Measurements from ENCODE around the gene POLE3. TPM values are rescaled to one million over a fixed set of nuclear protein-coding genes. Genes with fewer than 3 reads are reported as not detected.

The POLE3 gene
- total RNA-seq, 8 experiments from 2014 or later, result 42.0 to 66.7 (median 50.2) TPM

DNA sequence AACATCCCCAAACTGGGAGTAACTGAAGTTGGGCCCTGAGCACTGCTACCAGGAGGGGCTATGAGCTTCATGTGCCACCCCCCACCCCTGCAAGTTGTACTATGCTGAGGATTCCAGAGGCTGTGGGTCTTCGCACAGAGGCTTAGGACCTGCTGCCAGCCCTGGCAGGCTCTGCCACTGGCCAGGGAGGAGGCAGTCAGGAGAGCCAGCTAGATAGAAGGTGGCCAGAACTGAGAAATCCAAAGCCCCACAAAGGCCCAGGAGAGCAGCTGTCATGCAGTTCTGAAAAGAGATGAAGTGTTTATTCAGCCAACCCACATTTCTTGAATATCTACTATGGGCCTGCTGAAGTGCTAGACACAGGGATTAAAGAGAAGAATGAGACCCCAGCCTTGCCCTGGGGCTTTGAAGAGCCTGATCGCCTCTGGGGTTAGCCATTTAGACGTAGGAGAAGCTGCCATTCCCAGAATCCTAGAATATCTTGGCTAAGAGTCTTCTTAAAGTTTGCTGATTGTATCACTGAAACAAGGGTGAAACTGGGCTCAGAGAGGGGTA lies 10.8 kb downstream of the POLE3 start:
- H3K27ac ChIP-seq, result no peak overlapping the region
- in situ Hi-C loops (cut with MboI; ENCODE audit: low pct_unique_long_range_greater_than_20kb in 2 of 9, low sequenced_read_pairs in 9 of 9, unreplicated experiment in 9 of 9), result no loop called here

GRCh38 chr9:113398796-113399195 lies 11.7 kb downstream of the POLE3 start:
- Histone ChIP-seq H3K27ac (no peak overlapping the region), H3K4me1 (replicated peaks in 1 of 2) (peaks cover 0 to 13% of the 10 kb centered on the region in 2 donors), H3K4me3 (no peak overlapping the region)
- in situ Hi-C loops (cut with MboI; ENCODE audit: low pct_unique_long_range_greater_than_20kb in 2 of 9, low sequenced_read_pairs in 9 of 9, unreplicated experiment in 9 of 9), result no loop called here
- WGBS, 10 experiments, result 86 to 100% (median 100%) methylated on average over 1 to 5 of the region's 5 CpGs; no CpG with 5 or more reads in 3 of the 10 experiments
- ATAC-seq (replicated peaks in 6 of 8), result no peak

More for the DNA sequence above, 10.8 kb downstream of the POLE3 start:
- 58 to 100% (median 90%) methylated on average over 1 to 2 of the region's 3 CpGs; no CpG with 5 or more reads in 6 of the 10 experiments for WGBS, 10 experiments
- peak overlapping the region in 2 of 5 donors; percentile 76 to 90 for H3K4me3 ChIP-seq
- peaks cover 0 to 13% of the 10 kb centered on the region in 2 donors for H3K4me1 ChIP-seq (replicated peaks in 1 of 2)
- no peak for ATAC-seq (replicated peaks in 6 of 8)

- Histone ChIP-seq H3K4me1 (replicated peaks in 1 of 2) (peaks cover 0 to 13% of the 10 kb centered on the region in 2 donors), H3K4me3 (no peak overlapping the region), H3K27ac (no peak overlapping the region)
- ATAC-seq (replicated peaks in 6 of 8), result no peak
- 40 to 100% (median 81%) methylated on average over 1 to 3 of the region's 3 CpGs; no CpG with 5 or more reads in 4 of the 10 experiments for WGBS, 10 experiments
- in situ Hi-C loops (cut with MboI; ENCODE audit: low pct_unique_long_range_greater_than_20kb in 2 of 9, low sequenced_read_pairs in 9 of 9, unreplicated experiment in 9 of 9), result no loop called here
Observed at GRCh38 chr9:113397203-113397631, 13.3 kb downstream of the POLE3 start.

- 67 to 100% (median 100%) methylated on average over 1 to 6 of the region's 9 CpGs; no CpG with 5 or more reads in 2 of the 10 experiments for WGBS, 10 experiments
Observed at GRCh38 chr9:113395000-113395861, 15.2 kb downstream of the POLE3 start.

DNA sequence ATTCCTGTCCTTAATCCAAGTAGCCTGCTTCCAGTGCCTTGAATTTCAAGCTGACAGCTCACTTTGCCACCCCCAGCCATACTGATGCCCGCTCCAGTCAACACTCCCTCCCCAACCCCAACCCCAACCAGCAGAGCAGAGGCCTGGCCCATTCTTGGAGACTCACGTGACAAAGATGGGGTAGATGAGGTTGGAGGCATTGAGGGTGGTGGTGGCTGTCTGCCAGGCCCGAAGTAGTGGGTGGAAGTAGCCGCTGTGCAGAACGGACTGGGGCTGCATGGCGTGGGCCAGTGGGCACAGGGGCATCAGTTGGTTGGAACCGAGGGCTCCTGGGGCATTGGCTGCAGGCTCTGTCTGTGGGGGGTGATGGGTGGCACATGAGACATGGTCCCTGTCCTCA lies 17.2 kb downstream of the POLE3 start:
- 80 to 100% methylated on average over 1 of the region's 7 CpGs; no CpG with 5 or more reads in 8 of the 10 experiments for WGBS, 10 experiments
- in situ Hi-C loops (cut with MboI; ENCODE audit: low pct_unique_long_range_greater_than_20kb in 2 of 9, low sequenced_read_pairs in 9 of 9, unreplicated experiment in 9 of 9), result no loop called here
- Histone ChIP-seq H3K4me1 (replicated peaks in 1 of 2) (no peaks in the 10 kb centered on the region), H3K27ac (no peak overlapping the region), H3K4me3 (no peak overlapping the region)
- no peak for ATAC-seq (replicated peaks in 6 of 8)

More at GRCh38 chr9:113395000-113395861, 15.2 kb downstream of the POLE3 start:
- ATAC-seq (replicated peaks in 6 of 8), result no peak
- Histone ChIP-seq H3K27ac (no peak overlapping the region), H3K4me1 (replicated peaks in 1 of 2) (peaks cover 0 to 3% of the 10 kb centered on the region in 2 donors), H3K4me3 (no peak overlapping the region)
- in situ Hi-C loops (cut with MboI; ENCODE audit: low pct_unique_long_range_greater_than_20kb in 2 of 9, low sequenced_read_pairs in 9 of 9, unreplicated experiment in 9 of 9), result no loop called here

- no peak overlapping the region for H3K4me3 ChIP-seq
- no peak for ATAC-seq (replicated peaks in 6 of 8)
- WGBS, 10 experiments, result 92 to 100% methylated on average over 1 to 2 of the region's 7 CpGs; no CpG with 5 or more reads in 8 of the 10 experiments
- no peak overlapping the region for H3K27ac ChIP-seq
- in situ Hi-C loops (cut with MboI; ENCODE audit: low pct_unique_long_range_greater_than_20kb in 2 of 9, low sequenced_read_pairs in 9 of 9, unreplicated experiment in 9 of 9), result no loop called here
- H3K4me1 ChIP-seq (replicated peaks in 1 of 2), result peaks cover 0 to 3% of the 10 kb centered on the region in 2 donors
Observed at GRCh38 chr9:113391917-113392316, 18.6 kb downstream of the POLE3 start.

DNA sequence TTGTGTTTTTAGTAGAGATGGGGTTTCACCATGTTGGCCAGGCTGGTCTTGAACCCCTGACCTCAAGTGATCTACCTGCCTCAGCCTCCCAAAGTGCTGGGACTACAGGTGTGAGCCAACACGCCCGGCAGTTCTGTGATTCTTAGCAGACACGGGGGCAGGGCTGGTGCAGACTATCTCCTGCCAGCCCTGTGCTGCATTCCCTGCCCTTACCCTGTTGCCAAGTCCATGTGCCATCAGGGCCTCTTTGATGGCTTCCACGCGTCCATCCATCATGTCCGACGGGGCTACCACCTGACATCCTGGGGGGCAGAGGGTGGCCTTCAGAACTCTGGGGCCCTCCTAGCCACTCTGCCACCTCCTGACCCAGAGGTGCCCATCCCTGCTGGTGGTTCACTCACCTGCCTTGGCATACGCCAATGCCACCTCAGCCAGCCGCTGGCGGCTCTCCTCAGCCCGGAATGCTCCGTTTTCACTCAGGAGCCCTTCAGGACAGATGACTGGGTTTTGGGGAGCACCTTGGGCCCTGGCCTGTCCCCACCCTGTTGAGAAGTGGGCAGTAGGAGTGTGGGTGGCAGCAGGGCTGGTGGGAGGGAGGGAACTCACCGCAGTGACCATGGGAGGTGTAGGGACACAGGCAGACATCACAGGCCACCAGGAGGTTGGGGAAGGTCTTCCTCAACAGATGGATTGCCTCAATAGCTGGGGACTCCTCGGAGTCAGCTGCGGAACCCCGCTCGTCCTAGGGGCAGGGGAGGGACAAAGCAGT lies 20.1 kb downstream of the POLE3 start:
- in situ Hi-C loops (cut with MboI; ENCODE audit: low pct_unique_long_range_greater_than_20kb in 2 of 9, low sequenced_read_pairs in 9 of 9, unreplicated experiment in 9 of 9), result no loop called here
- Histone ChIP-seq H3K27ac (no peak overlapping the region), H3K4me1 (replicated peaks in 1 of 2) (peaks cover 0 to 3% of the 10 kb centered on the region in 2 donors), H3K4me3 (no peak overlapping the region)
- ATAC-seq (replicated peaks in 6 of 8), result no peak
- WGBS, 10 experiments, result 80 to 100% (median 98%) methylated on average over 1 to 8 of the region's 17 CpGs; no CpG with 5 or more reads in 6 of the 10 experiments

DNA sequence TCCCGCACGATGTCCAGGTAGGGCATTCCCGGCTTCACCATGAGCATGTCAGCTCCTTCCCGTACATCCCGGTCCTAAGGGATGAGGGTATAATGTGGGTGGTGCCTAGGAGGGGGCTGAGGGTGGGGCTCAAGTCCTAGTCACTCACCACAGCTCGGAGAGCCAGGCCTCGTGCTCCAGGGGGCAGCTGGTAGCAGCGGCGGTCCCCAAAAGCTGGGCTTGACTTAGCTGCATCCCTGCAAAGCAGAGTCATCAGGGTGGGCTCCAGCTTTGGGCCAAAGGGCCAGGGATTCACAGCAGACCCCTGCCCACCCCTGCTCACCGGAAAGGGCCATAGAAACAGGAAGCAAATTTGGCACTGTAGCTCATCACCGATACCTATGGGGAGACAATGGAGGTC lies 21.0 kb downstream of the POLE3 start:
- no peak overlapping the region for H3K27ac ChIP-seq
- no peak overlapping the region for H3K4me3 ChIP-seq
- ATAC-seq (replicated peaks in 6 of 8), result no peak
- 87 to 100% methylated on average over 1 to 3 of the region's 11 CpGs; no CpG with 5 or more reads in 8 of the 10 experiments for WGBS, 10 experiments
- peaks cover 0 to 3% of the 10 kb centered on the region in 2 donors for H3K4me1 ChIP-seq (replicated peaks in 1 of 2)
- in situ Hi-C loops (cut with MboI; ENCODE audit: low pct_unique_long_range_greater_than_20kb in 2 of 9, low sequenced_read_pairs in 9 of 9, unreplicated experiment in 9 of 9), result no loop called here

GRCh38 chr9:113388833-113389232 lies 21.6 kb downstream of the POLE3 start:
- no peak for ATAC-seq (replicated peaks in 6 of 8)
- in situ Hi-C loops (cut with MboI; ENCODE audit: low pct_unique_long_range_greater_than_20kb in 2 of 9, low sequenced_read_pairs in 9 of 9, unreplicated experiment in 9 of 9), result no loop called here
- no peak overlapping the region for H3K27ac ChIP-seq
- peaks cover 0 to 3% of the 10 kb centered on the region in 2 donors for H3K4me1 ChIP-seq (replicated peaks in 1 of 2)
- WGBS, 10 experiments, result 80 to 100% (median 92%) methylated on average over 1 to 5 of the region's 13 CpGs; no CpG with 5 or more reads in 3 of the 10 experiments
- H3K4me3 ChIP-seq, result no peak overlapping the region

DNA sequence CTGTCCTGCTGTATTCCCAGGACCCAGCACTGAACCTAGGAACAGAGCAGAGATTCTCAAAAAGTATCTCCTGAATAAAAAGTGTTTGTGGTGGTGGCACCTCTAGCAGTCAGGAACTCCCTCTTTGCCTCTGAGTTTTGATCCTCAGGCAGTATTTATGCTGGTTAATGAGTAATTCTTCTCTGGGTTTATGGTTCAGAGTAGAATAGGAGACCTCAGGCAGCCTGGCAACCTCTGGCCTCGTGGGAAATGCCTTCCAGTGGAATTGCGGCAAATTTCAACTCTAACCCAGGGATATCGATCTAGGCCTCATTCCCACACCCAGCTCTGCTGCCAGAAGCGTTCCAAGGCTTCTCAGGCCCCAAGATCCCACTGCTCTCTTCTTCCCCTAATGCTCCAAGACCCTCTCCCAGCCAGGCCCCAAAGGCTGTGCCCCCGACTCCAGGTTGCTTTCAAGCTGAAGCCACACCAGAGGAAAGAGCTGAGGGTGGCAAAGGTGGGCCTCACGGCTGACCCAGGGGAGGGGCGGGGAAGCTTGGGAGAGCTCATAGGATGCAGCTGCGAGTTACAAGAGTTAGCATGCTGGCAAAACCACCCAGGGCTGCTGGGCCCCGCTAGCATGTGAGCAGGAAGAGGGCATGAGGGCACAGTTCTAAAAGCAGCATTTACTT lies 22.8 kb downstream of the POLE3 start:
- no peak for ATAC-seq (replicated peaks in 6 of 8)
- 0 to 100% (median 48%) methylated on average over 1 to 7 of the region's 9 CpGs; no CpG with 5 or more reads in 5 of the 10 experiments for WGBS, 10 experiments
- H3K27ac ChIP-seq, result no peak overlapping the region
- in situ Hi-C loops (cut with MboI; ENCODE audit: low pct_unique_long_range_greater_than_20kb in 2 of 9, low sequenced_read_pairs in 9 of 9, unreplicated experiment in 9 of 9), result no loop called here
- H3K4me3 ChIP-seq, result no peak overlapping the region
- peaks cover 0 to 3% of the 10 kb centered on the region in 2 donors for H3K4me1 ChIP-seq (replicated peaks in 1 of 2)

- Histone ChIP-seq H3K27ac (no peak overlapping the region), H3K4me1 (replicated peaks in 1 of 2) (peaks cover 0 to 3% of the 10 kb centered on the region in 2 donors), H3K4me3 (no peak overlapping the region)
- ATAC-seq (replicated peaks in 6 of 8), result no peak
- 79 to 100% (median 95%) methylated on average over 1 to 4 of the region's 4 CpGs; no CpG with 5 or more reads in 3 of the 10 experiments for WGBS, 10 experiments
- in situ Hi-C loops (cut with MboI; ENCODE audit: low pct_unique_long_range_greater_than_20kb in 2 of 9, low sequenced_read_pairs in 9 of 9, unreplicated experiment in 9 of 9), result no loop called here
Observed at GRCh38 chr9:113386571-113387393, 23.7 kb downstream of the POLE3 start.

Measured in motor neuron (in vitro differentiated cells).